HG03135 (cell line): Measurements from ENCODE around the gene FAM149A.

Experiments used
- ATAC-seq: cut with Tn5 transposase; IDR thresholded peaks from one replicate; pipeline ENCODE4 v1.9.1; 2021; ENCODE audit warnings: mild to moderate bottlenecking, moderate library complexity; ENCODE audit not compliant: unreplicated experiment

FAM149A gene

GRCh38 chr4:186200516-186200915, 96.0 kb downstream of the FAM149A start:
- no peak for ATAC-seq

GRCh38 chr4:186201010-186201409, 96.5 kb downstream of the FAM149A start:
- ATAC-seq, result no peak

GRCh38 chr4:186201535-186202230, 97.2 kb downstream of the FAM149A start:
- ATAC-seq, result peak; percentile 96

- ATAC-seq, result no peak
Observed at GRCh38 chr4:186202490-186203140, 98.1 kb downstream of the FAM149A start.

- ATAC-seq, result no peak
Observed at GRCh38 chr4:186203406-186203805, 98.9 kb downstream of the FAM149A start.

GRCh38 chr4:186204103-186204559, 99.6 kb downstream of the FAM149A start:
- ATAC-seq, result peak; percentile 54

GRCh38 chr4:186204686-186205085, 100.2 kb downstream of the FAM149A start:
- no peak for ATAC-seq

GRCh38 chr4:186205156-186205555, 100.7 kb downstream of the FAM149A start:
- no peak for ATAC-seq

- no peak for ATAC-seq
Observed at GRCh38 chr4:186216465-186217024, 112.0 kb downstream of the FAM149A start.

GRCh38 chr4:186217733-186218293, 113.3 kb downstream of the FAM149A start:
- no peak for ATAC-seq

GRCh38 chr4:186221624-186222023, 117.1 kb downstream of the FAM149A start:
- ATAC-seq, result no peak
